Measurements from ENCODE around the gene HERPUD1. TPM values are rescaled to one million over a fixed set of nuclear protein-coding genes. Genes with fewer than 3 reads are reported as not detected.

The HERPUD1 gene
- total and polyA plus RNA-seq, 2 of the 13 experiments (the other 11 are each of a cell fraction or from before 2014, with no cell fraction given), result 96.2 to 323 TPM

DNA sequence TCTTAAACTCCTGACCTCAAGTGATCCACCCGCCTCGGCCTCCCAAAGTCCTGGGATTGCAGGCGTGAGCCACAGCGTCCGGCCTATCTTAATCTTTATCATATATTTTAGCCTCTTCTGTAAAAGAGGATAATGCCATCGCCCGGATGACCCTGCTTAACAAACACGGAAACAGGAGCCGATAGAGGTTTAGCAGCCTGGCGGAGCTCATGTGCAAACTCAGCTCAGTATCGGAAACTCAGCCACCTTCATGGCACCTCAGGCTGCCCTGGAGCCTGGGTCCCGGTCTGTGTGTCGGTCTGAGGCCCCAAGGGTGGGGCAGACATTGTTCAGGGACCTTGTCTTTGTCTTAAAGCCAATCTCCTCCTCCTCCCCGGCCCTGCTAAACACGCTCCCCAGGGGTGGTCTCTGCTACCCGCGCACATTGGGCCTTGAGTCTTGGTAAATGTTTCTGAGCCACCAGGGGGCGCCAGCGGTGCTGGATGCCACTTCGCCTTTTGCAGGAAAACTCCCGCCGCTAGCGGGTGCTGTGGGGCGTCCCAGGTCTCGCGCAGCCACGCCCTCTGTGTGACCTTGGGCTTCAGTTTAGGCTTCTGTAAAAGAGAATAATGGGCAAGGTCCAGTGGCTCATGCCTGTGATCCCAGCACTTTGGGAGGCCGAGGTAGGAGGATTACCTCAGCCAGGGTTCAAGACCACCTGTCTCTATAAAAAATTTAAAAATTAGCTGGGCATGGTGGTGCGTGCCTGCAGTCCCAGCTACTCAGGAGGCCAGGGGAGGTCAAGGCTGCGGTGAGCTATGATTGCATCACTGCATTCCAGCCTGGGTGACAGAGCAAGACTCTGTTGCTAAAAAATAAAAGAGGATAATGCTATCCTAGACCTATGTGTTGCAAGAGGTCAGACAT is 32.6 kb downstream of the HERPUD1 start (continued):
- TF ChIP-seq SKIL (CRISPR knock-in tag; IDR thresholded peaks at IDR 0.05; ENCODE audit: borderline replicate concordance) (peak; percentile 72; the same call in 1 of the 2 replicates), CBFB (CRISPR knock-in tag; IDR thresholded peaks at IDR 0.05) (peak; percentile 99), SP4 (CRISPR knock-in tag; IDR thresholded peaks at IDR 0.05) (peak; percentile 29; the same call in 1 of the 2 replicates), ZEB1 (IDR thresholded peaks at IDR 0.05; ENCODE audit: insufficient replicate concordance, low read depth) (peak; percentile 27), EEA1 (CRISPR knock-in tag; IDR thresholded peaks at IDR 0.05; ENCODE audit: borderline replicate concordance) (no peak; the same call in 1 of the 2 replicates), ZNF205 (CRISPR knock-in tag; IDR thresholded peaks at IDR 0.05) (no peak), JUND (CRISPR knock-in tag; IDR thresholded peaks at IDR 0.05) (peak; percentile 72), FOXJ3 (CRISPR knock-in tag; IDR thresholded peaks at IDR 0.05; ENCODE audit: borderline replicate concordance) (0 out of 2 replicates have a peak, but pooled peaks have one; percentile 68), ZKSCAN8 (CRISPR knock-in tag; IDR thresholded peaks at IDR 0.05; ENCODE audit: borderline replicate concordance) (peak; percentile 46; the same call in 1 of the 2 replicates), ZNF264 (CRISPR knock-in tag; IDR thresholded peaks at IDR 0.05) (peak; percentile 63; the same call in 1 of the 2 replicates), TCF12 (IDR thresholded peaks at IDR 0.05) (no peak), TCF12 (CRISPR knock-in tag; IDR thresholded peaks at IDR 0.05) (peak; percentile 56; the same call in 1 of the 2 replicates), ZMYM2 (CRISPR knock-in tag; IDR thresholded peaks at IDR 0.05) (peak; percentile 97), HMGXB4 (CRISPR knock-in tag; IDR thresholded peaks at IDR 0.05; ENCODE audit: borderline replicate concordance in 1 of 2, low read depth in 1 of 2) (peak; percentile 81 to 90; a peak in 3 of 4 replicates)
- TF ChIP-seq, protein P1, sequence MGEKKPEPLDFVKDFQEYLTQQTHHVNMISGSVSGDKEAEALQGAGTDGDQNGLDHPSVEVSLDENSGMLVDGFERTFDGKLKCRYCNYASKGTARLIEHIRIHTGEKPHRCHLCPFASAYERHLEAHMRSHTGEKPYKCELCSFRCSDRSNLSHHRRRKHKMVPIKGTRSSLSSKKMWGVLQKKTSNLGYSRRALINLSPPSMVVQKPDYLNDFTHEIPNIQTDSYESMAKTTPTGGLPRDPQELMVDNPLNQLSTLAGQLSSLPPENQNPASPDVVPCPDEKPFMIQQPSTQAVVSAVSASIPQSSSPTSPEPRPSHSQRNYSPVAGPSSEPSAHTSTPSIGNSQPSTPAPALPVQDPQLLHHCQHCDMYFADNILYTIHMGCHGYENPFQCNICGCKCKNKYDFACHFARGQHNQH (CRISPR knock-in tag; IDR thresholded peaks at IDR 0.05), result peak; percentile 58
- TF ChIP-seq, protein P2, sequence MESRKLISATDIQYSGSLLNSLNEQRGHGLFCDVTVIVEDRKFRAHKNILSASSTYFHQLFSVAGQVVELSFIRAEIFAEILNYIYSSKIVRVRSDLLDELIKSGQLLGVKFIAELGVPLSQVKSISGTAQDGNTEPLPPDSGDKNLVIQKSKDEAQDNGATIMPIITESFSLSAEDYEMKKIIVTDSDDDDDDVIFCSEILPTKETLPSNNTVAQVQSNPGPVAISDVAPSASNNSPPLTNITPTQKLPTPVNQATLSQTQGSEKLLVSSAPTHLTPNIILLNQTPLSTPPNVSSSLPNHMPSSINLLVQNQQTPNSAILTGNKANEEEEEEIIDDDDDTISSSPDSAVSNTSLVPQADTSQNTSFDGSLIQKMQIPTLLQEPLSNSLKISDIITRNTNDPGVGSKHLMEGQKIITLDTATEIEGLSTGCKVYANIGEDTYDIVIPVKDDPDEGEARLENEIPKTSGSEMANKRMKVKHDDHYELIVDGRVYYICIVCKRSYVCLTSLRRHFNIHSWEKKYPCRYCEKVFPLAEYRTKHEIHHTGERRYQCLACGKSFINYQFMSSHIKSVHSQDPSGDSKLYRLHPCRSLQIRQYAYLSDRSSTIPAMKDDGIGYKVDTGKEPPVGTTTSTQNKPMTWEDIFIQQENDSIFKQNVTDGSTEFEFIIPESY (CRISPR knock-in tag; IDR thresholded peaks at IDR 0.05), result peak; percentile 98
- TF ChIP-seq, protein P3, sequence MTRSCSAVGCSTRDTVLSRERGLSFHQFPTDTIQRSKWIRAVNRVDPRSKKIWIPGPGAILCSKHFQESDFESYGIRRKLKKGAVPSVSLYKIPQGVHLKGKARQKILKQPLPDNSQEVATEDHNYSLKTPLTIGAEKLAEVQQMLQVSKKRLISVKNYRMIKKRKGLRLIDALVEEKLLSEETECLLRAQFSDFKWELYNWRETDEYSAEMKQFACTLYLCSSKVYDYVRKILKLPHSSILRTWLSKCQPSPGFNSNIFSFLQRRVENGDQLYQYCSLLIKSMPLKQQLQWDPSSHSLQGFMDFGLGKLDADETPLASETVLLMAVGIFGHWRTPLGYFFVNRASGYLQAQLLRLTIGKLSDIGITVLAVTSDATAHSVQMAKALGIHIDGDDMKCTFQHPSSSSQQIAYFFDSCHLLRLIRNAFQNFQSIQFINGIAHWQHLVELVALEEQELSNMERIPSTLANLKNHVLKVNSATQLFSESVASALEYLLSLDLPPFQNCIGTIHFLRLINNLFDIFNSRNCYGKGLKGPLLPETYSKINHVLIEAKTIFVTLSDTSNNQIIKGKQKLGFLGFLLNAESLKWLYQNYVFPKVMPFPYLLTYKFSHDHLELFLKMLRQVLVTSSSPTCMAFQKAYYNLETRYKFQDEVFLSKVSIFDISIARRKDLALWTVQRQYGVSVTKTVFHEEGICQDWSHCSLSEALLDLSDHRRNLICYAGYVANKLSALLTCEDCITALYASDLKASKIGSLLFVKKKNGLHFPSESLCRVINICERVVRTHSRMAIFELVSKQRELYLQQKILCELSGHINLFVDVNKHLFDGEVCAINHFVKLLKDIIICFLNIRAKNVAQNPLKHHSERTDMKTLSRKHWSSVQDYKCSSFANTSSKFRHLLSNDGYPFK (CRISPR knock-in tag; IDR thresholded peaks at IDR 0.05; ENCODE audit: borderline replicate concordance), result peak; percentile 33; the same call in 1 of the 2 replicates
